GM04503 (cell line): ENCODE data around the gene NME7.
"Not testable (repeated sequence)": the region's sequence is repeated elsewhere in the genome, so short reads cannot be mapped to it uniquely, and the experiment has no call there.

Experiments
- DNase-seq: peaks from one replicate; pipeline ENCODE4 v3.0.0-alpha.2; 2012; ENCODE audit warnings: low read depth

NME7 gene

GRCh38 chr1:169340882-169341281 is 26.7 kb downstream of the NME7 start:
- DNase-seq, result no peak

- DNase-seq, result no peak
Measured at GRCh38 chr1:169339773-169340172, 27.8 kb downstream of the NME7 start.

- no peak for DNase-seq
Measured at GRCh38 chr1:169338617-169339016, 29.0 kb downstream of the NME7 start.

GRCh38 chr1:169336947-169337715 is 30.5 kb downstream of the NME7 start:
- not testable (repeated sequence) for DNase-seq

- DNase-seq, result not testable (repeated sequence)
Measured at GRCh38 chr1:169334727-169335126, 32.9 kb downstream of the NME7 start.

- no peak for DNase-seq
Measured at GRCh38 chr1:169330927-169331326, 36.7 kb downstream of the NME7 start.

GRCh38 chr1:169329383-169329782 is 38.2 kb downstream of the NME7 start:
- DNase-seq, result no peak

GRCh38 chr1:169327875-169328274 is 39.7 kb downstream of the NME7 start:
- DNase-seq, result no peak

GRCh38 chr1:169326956-169327268 is 40.7 kb downstream of the NME7 start:
- no peak for DNase-seq

- no peak for DNase-seq
Measured at GRCh38 chr1:169326261-169326955, 41.2 kb downstream of the NME7 start.

GRCh38 chr1:169325117-169325516 is 42.5 kb downstream of the NME7 start:
- no peak for DNase-seq

- DNase-seq, result no peak
Measured at GRCh38 chr1:169322138-169322537, 45.5 kb downstream of the NME7 start.

GRCh38 chr1:169321539-169321938 is 46.1 kb downstream of the NME7 start:
- DNase-seq, result no peak

GRCh38 chr1:169318536-169319244 is 48.9 kb downstream of the NME7 start:
- no peak for DNase-seq

GRCh38 chr1:169316556-169316955 is 51.0 kb downstream of the NME7 start:
- DNase-seq, result no peak

- DNase-seq, result peak; percentile 86
Measured at GRCh38 chr1:169312084-169312954, 55.3 kb downstream of the NME7 start.

- DNase-seq, result no peak
Measured at GRCh38 chr1:169309178-169310166, 58.1 kb downstream of the NME7 start.

- no peak for DNase-seq
Measured at GRCh38 chr1:169308313-169309039, 59.1 kb downstream of the NME7 start.

GRCh38 chr1:169307176-169307575 is 60.4 kb downstream of the NME7 start:
- DNase-seq, result no peak

GRCh38 chr1:169305948-169306347 is 61.6 kb downstream of the NME7 start:
- no peak for DNase-seq
